Measurements from ENCODE around the gene CYB5R3. TPM values are rescaled to one million over a fixed set of nuclear protein-coding genes. Genes with fewer than 3 reads are reported as not detected.

CYB5R3 gene
- total RNA-seq, 8 experiments from 2014 or later: 19.7 to 89.0 (median 54.0) TPM

DNA sequence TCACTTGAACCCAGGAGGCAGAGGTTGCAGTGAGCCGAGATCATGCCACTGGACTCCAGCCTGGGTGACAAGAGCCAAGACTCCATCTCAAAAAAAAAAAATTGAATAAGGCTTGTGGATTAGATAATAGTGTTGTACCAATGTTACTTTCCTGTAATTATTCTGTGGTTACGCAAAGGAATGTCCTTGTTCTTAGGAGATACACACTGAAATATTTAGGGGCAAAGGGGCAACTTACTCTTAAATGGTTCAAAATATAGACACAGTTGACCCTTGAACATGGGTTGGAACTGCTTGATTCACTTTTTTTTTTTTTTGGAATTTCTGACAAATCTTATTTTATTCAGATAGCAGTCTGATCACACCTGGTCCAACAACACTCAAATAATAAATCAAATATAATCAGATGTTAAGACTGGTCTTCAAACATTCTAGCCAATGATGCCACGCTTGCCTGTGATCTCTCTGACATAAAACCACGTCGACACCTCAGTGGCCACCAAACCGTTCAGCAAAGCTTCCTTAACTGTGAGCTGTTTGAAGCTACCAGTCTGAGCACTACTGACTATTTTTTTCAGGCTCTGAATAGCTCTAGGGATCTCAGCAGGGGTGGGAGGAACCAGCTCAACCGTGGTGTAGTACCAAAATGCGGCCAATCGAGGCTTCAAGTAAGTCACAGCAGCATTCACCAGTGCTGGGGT lies 9.5 kb downstream of the CYB5R3 start:
- WGBS, 10 experiments: 80 to 100% (median 97%) methylated on average over 1 to 8 of the region's 9 CpGs
- in situ Hi-C loops (cut with MboI; ENCODE audit: low pct_unique_long_range_greater_than_20kb in 2 of 9, low sequenced_read_pairs in 9 of 9, unreplicated experiment in 9 of 9): no loop called here
- Histone ChIP-seq H3K27ac (no peak overlapping the region), H3K4me1 (replicated peaks in 1 of 2) (peaks cover 0 to 5% of the 10 kb centered on the region in 2 donors), H3K4me3 (no peak overlapping the region)
- no peak for ATAC-seq (replicated peaks in 6 of 8)

DNA sequence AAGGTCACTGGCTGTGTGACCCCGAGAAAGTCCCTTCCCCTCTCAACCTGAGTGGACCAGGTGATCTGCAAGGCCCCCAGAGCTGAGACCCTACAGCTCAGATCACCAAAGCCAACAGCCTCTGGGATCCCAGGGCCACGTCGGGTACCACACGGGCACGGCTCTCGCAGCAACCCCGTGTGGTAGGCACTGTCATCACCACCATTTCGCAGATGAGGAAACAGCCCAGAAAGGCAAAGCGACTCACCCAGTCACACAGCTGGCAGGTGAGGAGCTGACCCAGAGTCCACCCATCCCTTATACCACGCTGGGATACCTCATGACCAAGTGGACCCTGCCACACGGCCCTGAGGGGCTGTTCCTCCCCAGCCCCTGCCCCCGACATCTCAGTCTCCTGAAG lies 11.6 kb downstream of the CYB5R3 start:
- no peak for ATAC-seq (replicated peaks in 6 of 8)
- WGBS, 10 experiments: 70 to 100% (median 100%) methylated on average over 1 to 2 of the region's 12 CpGs; no CpG with 5 or more reads in 6 of the 10 experiments
- Histone ChIP-seq H3K4me1 (replicated peaks in 1 of 2) (no peaks in the 10 kb centered on the region), H3K27ac (no peak overlapping the region), H3K4me3 (no peak overlapping the region)
- in situ Hi-C loops (cut with MboI; ENCODE audit: low pct_unique_long_range_greater_than_20kb in 2 of 9, low sequenced_read_pairs in 9 of 9, unreplicated experiment in 9 of 9): no loop called here

DNA sequence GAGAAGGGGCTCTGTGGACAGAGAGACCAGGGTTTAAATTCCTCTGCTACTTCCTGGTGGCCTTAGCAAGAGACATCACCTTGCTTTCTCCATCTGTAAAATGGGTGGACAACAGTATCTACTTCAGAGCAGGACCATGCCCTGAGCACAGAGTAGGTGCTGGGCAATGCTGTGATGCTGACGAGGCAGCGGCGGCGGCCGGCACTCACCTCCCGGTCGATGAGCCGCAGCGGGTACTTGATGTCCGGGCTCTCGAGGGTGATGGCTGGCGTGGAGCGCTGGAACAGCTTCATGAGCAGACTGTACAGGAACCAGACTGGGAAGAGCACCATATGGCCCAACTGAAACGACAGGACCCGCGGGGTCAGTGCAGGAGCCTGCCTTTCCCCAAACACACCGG lies 12.7 kb downstream of the CYB5R3 start:
- WGBS, 10 experiments: 99 to 100% (median 100%) methylated on average over 3 to 17 of the region's 17 CpGs; no CpG with 5 or more reads in 7 of the 10 experiments
- H3K4me1 ChIP-seq (replicated peaks in 1 of 2): no peaks in the 10 kb centered on the region
- H3K27ac ChIP-seq: no peak overlapping the region
- in situ Hi-C loops (cut with MboI; ENCODE audit: low pct_unique_long_range_greater_than_20kb in 2 of 9, low sequenced_read_pairs in 9 of 9, unreplicated experiment in 9 of 9): no loop called here
- no peak for ATAC-seq (replicated peaks in 6 of 8)
- H3K4me3 ChIP-seq: no peak overlapping the region

DNA sequence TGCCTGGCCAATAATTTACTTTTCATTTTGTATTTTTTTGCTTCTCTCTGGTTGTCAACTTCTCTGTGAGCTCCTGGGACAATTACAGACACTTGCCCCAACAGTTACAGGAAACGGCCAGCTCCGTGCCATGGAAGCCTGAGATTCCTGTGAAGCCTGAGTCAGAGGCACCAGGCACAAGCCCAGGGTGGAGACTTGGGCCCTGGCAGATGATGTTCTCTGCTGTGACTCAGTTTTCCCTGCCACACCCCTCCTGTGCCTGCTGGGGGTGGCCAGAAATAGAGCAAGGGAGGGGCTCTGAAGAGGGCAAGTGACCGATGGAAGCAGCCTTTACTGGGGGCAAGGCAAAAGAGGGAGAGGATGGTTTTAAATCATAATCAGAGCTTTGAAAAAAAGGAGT lies 13.7 kb downstream of the CYB5R3 start:
- peak in 3 of 8 experiments; percentile 60 to 98 (median 98) for ATAC-seq (replicated peaks in 6 of 8)

DNA sequence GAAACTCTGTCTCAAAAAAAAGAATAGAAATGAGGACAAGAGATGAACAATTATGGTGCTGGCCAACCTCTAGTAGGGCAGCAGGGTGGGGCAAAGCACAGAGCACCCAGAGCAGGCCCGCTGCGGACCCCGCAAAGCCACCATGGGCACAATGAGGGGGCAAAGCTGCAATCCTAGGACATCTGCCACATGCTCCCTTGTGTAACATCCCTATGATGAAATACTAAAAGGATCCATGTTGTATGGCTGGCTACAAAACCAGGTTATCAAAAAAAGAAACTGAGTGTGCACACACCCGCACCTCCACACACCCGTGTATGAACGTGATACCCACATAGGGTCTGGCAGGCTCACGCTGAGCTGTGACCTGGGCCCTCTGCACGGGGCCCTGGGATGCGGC lies 16.2 kb downstream of the CYB5R3 start:
- in situ Hi-C loops (cut with MboI; ENCODE audit: low pct_unique_long_range_greater_than_20kb in 2 of 9, low sequenced_read_pairs in 9 of 9, unreplicated experiment in 9 of 9): no loop called here
- no peaks in the 10 kb centered on the region for H3K4me1 ChIP-seq (replicated peaks in 1 of 2)
- no peak overlapping the region for H3K27ac ChIP-seq
- no peak for ATAC-seq (replicated peaks in 6 of 8)
- 90 to 100% methylated on average over 2 to 4 of the region's 9 CpGs; no CpG with 5 or more reads in 8 of the 10 experiments for WGBS, 10 experiments
- H3K4me3 ChIP-seq: no peak overlapping the region

More for the DNA sequence above, 13.7 kb downstream of the CYB5R3 start:
- in situ Hi-C loops (cut with MboI; ENCODE audit: low pct_unique_long_range_greater_than_20kb in 2 of 9, low sequenced_read_pairs in 9 of 9, unreplicated experiment in 9 of 9): no loop called here
- Histone ChIP-seq H3K4me1 (replicated peaks in 1 of 2) (no peaks in the 10 kb centered on the region), H3K4me3 (no peak overlapping the region), H3K27ac (no peak overlapping the region)
- 4 to 100% (median 53%) methylated on average over 1 to 3 of the region's 3 CpGs; no CpG with 5 or more reads in 4 of the 10 experiments for WGBS, 10 experiments

DNA sequence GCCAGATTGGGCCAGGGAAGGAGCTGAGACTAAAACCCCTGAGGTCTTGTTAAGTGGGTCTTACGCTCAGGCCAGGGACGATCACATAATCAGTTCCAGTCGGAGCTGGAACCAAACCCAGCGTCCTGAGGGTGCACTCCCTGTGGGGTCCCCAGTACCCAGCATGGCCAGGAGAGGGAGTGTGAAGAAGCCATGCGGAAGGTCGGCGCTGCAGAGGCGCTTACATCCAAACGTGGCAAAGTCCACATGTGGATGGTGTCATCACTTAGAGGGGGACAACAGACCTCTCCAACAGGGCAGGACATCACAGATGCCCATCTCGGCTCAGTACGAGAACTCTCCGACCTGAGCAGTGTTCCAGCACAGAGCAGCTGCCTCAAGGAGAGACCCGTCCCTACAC lies 17.1 kb downstream of the CYB5R3 start:
- WGBS, 10 experiments: 50 to 100% (median 88%) methylated on average over 1 to 6 of the region's 13 CpGs; no CpG with 5 or more reads in 3 of the 10 experiments
- Histone ChIP-seq H3K4me1 (replicated peaks in 1 of 2) (no peaks in the 10 kb centered on the region), H3K4me3 (no peak overlapping the region), H3K27ac (no peak overlapping the region)
- ATAC-seq (replicated peaks in 6 of 8): peak in 3 of 8 experiments; percentile 9 to 51 (median 9)
- in situ Hi-C loops (cut with MboI; ENCODE audit: low pct_unique_long_range_greater_than_20kb in 2 of 9, low sequenced_read_pairs in 9 of 9, unreplicated experiment in 9 of 9): no loop called here

DNA sequence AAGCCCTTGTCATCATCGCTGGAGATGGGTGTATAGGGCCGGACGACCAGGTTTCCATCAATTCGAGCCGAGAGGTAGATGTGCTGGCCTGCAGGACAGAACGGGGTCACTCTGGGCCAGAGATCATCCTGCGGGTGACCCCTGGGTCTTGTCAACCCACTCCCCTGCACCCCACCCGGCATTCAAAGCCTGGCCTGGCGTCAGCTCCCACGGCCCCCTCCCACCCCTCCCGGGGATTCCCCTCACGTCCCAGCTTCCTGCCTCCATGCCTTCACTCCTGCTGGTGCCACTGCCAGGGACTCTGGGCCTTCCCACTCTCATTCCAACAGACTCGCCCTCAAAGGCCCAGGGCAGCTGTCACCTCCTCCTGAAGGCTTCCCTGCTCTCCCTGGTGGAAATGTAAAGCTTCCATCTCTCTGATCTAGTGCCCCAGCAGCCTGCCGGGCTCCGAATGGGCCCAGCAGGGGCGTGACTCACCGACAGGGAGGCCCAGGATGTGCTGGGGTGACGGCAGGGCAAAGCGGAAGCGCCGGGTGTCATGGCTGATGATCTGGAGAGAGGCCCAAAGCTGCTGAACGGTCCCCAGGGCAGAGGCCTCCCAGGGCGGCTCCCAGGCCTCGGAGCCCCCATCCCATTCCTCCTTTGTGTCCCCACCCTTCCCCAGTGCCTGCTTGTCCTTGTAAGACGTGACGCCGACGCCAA lies 18.1 kb downstream of the CYB5R3 start:
- in situ Hi-C loops (cut with MboI; ENCODE audit: low pct_unique_long_range_greater_than_20kb in 2 of 9, low sequenced_read_pairs in 9 of 9, unreplicated experiment in 9 of 9): no loop called here
- 67 to 100% methylated on average over 2 to 3 of the region's 28 CpGs; no CpG with 5 or more reads in 8 of the 10 experiments for WGBS, 10 experiments
- Histone ChIP-seq H3K4me3 (no peak overlapping the region), H3K27ac (no peak overlapping the region), H3K4me1 (replicated peaks in 1 of 2) (no peaks in the 10 kb centered on the region)
- ATAC-seq (replicated peaks in 6 of 8): no peak

DNA sequence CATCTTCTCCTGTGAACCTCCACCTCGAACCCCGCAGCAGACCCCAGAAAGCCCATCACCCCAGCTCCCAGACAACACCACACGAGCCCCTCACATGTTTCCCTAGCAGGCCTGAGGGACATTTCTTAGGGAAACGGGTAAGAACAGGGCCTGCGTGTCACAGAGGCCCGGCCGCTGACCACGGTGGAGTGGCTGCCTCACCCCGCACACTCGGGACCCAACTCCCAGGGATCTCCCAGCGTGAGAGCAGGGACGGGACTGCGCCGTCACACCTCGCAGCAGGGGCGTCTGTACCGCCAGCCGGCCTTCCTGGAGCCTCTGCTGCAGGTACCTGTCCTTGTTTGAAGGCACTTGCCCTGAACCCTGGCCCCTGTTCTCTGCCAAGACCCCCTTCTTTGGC lies 19.0 kb downstream of the CYB5R3 start:
- in situ Hi-C loops (cut with MboI; ENCODE audit: low pct_unique_long_range_greater_than_20kb in 2 of 9, low sequenced_read_pairs in 9 of 9, unreplicated experiment in 9 of 9): no loop called here
- H3K4me1 ChIP-seq (replicated peaks in 1 of 2): no peaks in the 10 kb centered on the region
- WGBS, 10 experiments: no CpG with 5 or more reads among the region's 18 CpGs
- no peak for ATAC-seq (replicated peaks in 6 of 8)
- no peak overlapping the region for H3K27ac ChIP-seq
- H3K4me3 ChIP-seq: no peak overlapping the region

DNA sequence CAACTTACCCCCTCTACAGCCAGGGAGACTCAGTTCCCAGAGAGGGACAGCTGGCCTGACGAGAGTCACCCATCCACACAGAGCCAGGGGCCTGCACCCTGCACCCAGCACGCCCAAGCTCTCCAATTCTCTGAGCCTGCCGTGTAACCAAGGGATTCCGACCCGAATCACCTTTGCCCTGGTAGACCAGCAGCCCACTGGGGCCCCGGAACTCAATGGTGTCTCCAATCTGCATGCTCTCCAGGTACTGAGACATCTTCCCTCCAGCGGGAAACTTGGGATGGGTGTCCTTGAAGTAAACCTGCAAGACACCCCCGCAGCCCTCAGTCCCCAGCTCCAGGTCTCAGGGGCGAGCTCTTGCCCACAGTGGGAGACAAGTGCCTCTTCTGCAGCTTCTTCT lies 21.2 kb downstream of the CYB5R3 start:
- in situ Hi-C loops (cut with MboI; ENCODE audit: low pct_unique_long_range_greater_than_20kb in 2 of 9, low sequenced_read_pairs in 9 of 9, unreplicated experiment in 9 of 9): no loop called here
- Histone ChIP-seq H3K4me1 (replicated peaks in 1 of 2) (no peaks in the 10 kb centered on the region), H3K4me3 (no peak overlapping the region), H3K27ac (no peak overlapping the region)
- 87 to 100% (median 100%) methylated on average over 1 to 3 of the region's 9 CpGs; no CpG with 5 or more reads in 4 of the 10 experiments for whole genome bisulfite sequencing, 10 experiments
- ATAC-seq (replicated peaks in 6 of 8): no peak

DNA sequence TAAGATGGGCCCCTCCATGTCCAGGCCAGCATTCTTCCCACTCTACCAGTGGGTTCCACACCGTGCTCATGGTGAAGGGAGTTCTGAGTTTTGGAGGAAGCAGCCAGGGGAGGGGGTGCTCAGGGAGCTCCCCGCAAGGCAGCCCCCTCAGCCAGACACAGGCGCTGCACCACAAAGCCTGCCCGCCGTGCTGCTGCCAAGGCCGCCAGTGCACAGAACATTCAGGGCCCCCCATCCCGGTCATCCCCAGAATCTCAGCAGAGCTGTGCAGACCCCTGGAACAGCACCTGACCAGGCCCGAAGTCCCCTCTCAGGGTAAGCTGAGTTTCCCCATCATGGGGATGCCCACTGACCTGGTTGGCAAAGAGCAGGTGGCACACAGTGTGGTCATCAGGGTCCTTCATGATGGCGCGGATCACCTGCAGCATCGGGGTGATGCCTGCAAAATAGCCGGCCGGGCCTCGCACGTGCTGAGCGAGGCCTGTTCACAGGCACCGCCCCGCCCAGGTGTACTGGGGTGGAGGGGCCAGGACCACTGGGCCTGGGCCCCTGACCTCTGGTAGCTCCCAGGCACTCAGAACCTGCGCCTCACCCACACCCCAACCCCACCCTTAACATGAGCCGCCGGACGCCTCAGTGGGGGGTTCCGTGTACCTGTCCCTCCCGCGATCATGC lies 22.1 kb downstream of the CYB5R3 start:
- in situ Hi-C loops (cut with MboI; ENCODE audit: low pct_unique_long_range_greater_than_20kb in 2 of 9, low sequenced_read_pairs in 9 of 9, unreplicated experiment in 9 of 9): no loop called here
- peak in 1 of 8 experiments; percentile 9 for ATAC-seq (replicated peaks in 6 of 8)
- no peak overlapping the region for H3K4me3 ChIP-seq
- no peaks in the 10 kb centered on the region for H3K4me1 ChIP-seq (replicated peaks in 1 of 2)
- WGBS, 10 experiments: 87 to 100% (median 93%) methylated on average over 2 to 3 of the region's 25 CpGs; no CpG with 5 or more reads in 7 of the 10 experiments
- no peak overlapping the region for H3K27ac ChIP-seq

DNA sequence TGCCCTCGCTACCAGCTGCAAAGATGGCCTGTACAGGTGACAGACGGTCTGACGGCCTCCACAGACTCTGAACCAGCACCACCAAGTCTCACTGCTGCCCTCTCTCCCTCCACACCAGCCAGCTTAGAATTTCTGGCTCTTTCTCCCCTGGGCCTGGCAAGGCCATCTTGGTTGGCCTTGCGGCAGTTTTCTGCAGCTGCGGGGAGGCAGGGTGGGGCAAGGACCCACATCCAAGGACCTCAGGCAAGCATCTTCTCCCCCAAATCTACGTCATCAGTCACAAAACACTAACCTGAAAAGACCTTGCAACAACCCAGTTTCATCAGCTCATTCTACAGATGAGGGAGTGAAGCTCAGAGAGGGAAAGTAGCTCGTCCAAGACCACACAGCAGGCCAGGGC lies 22.8 kb downstream of the CYB5R3 start:
- Histone ChIP-seq H3K27ac (no peak overlapping the region), H3K4me3 (no peak overlapping the region), H3K4me1 (replicated peaks in 1 of 2) (no peaks in the 10 kb centered on the region)
- 92 to 100% (median 98%) methylated on average over 1 to 4 of the region's 7 CpGs; no CpG with 5 or more reads in 4 of the 10 experiments for WGBS, 10 experiments
- ATAC-seq (replicated peaks in 6 of 8): no peak
- in situ Hi-C loops (cut with MboI; ENCODE audit: low pct_unique_long_range_greater_than_20kb in 2 of 9, low sequenced_read_pairs in 9 of 9, unreplicated experiment in 9 of 9): no loop called here

DNA sequence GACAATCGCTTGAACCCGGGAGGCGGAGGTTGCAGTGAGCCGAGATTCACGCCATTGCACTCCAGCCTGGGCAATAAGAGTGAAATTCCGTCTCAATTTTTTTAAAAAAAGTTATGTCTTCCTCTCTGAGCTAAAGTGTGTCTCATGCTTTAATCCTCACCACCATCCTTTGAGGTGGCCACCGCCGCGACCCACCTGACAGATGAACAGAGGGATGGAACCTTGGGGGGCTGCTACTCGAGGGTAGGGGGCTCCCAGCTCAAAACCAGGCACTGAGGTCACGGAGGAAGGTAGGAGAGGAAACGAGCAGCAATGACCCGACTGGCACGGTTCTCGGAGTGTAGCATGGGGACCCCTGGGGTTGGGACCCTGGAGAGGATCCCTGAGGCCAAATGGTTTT lies 23.8 kb downstream of the CYB5R3 start:
- 40 to 100% (median 90%) methylated on average over 1 to 9 of the region's 15 CpGs; no CpG with 5 or more reads in 4 of the 10 experiments for WGBS, 10 experiments
- in situ Hi-C loops (cut with MboI; ENCODE audit: low pct_unique_long_range_greater_than_20kb in 2 of 9, low sequenced_read_pairs in 9 of 9, unreplicated experiment in 9 of 9): no loop called here
- ATAC-seq (replicated peaks in 6 of 8): no peak
- Histone ChIP-seq H3K4me1 (replicated peaks in 1 of 2) (no peaks in the 10 kb centered on the region), H3K4me3 (no peak overlapping the region), H3K27ac (no peak overlapping the region)

DNA sequence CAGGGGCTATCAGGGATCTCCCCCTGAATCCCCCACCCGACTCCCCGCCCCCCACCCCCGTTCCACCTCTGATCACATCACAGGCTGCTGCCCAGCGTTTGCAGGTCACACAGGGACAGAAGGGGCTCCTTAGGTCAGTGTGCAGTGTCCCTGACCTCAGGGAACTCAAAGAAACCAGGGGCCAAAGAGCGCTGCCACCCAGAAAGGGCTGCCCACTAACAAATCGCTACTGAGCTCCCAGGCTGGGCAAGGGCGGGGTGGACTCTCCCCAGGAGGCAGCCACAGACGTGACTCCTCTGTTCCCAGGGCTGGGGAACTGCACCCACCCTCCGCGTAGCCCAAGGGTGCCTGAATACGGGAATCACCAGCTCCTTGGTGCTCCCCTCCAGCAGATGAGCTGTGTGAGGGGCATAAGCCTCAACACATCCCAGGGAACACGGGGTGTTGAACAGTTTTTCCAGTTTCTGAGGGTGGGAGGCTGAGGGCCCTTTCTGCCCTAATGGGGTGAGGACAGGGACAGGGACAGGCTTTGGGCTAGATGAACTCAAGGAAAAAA lies 24.6 kb downstream of the CYB5R3 start:
- no peak for ATAC-seq (replicated peaks in 6 of 8)
- H3K27ac ChIP-seq: no peak overlapping the region
- 50 to 100% (median 90%) methylated on average over 1 to 6 of the region's 12 CpGs; no CpG with 5 or more reads in 5 of the 10 experiments for WGBS, 10 experiments
- H3K4me1 ChIP-seq (replicated peaks in 1 of 2): no peaks in the 10 kb centered on the region
- no peak overlapping the region for H3K4me3 ChIP-seq
- in situ Hi-C loops (cut with MboI; ENCODE audit: low pct_unique_long_range_greater_than_20kb in 2 of 9, low sequenced_read_pairs in 9 of 9, unreplicated experiment in 9 of 9): no loop called here

Measured in motor neuron (in vitro differentiated cells).